H1 (cell line): ENCODE results near the gene SLC35F5. TPM values are rescaled to one million over a fixed set of nuclear protein-coding genes. Genes with fewer than 3 reads are reported as not detected.

Experiments
- CTCF ChIA-PET: fragments of 300-600 bp; sonication (Branson Sonifier 250); formaldehyde crosslinking; loops from one replicate; lab custom pipeline; 2021; ENCODE audit not compliant: partially characterized antibody; lab: Charles Lee
- POLR2A ChIA-PET: fragments of 300-600 bp; sonication (Branson Sonifier 250); formaldehyde crosslinking; loops from one replicate; lab custom pipeline; 2021; ENCODE audit warnings: inconsistent platforms; ENCODE audit not compliant: partially characterized antibody; lab: Charles Lee
- DNase-seq, 2 experiments: peaks; one replicate each; pipeline versions ENCODE4 v3.0.0 to v3.0.0-alpha.2; 2010 to 2022; ENCODE audit warnings: low spot score in 2 of 2, low read depth in 1 of 2, mixed read lengths in 1 of 2
- FAIRE-seq: peaks from 2 replicates; lab custom pipeline; 2011; peaks lifted over from hg19 to GRCh38; lab: Jason Lieb, UNC
- H2AFZ ChIP-seq: 2 replicates; pipeline ENCODE4 v1.8.1; 2012; ENCODE audit warnings: low read length, inconsistent platforms
- H2AK5ac ChIP-seq: 2 replicates; pipeline ENCODE4 v1.6.1; 2013; ENCODE audit warnings: low read depth, low read length
- H2BK120ac ChIP-seq: replicated peaks from 2 replicates; pipeline ENCODE3; 2013; ENCODE audit warnings: low read depth, low read length, inconsistent platforms
- H2BK12ac ChIP-seq: 2 replicates; pipeline ENCODE4 v1.6.1; 2013; ENCODE audit warnings: low read depth, low read length
- H2BK15ac ChIP-seq: 2 replicates; pipeline ENCODE4 v1.6.1; 2013; ENCODE audit warnings: low read length
- H2BK20ac ChIP-seq: 2 replicates; pipeline ENCODE4 v1.6.1; 2013; ENCODE audit warnings: low read length
- H2BK5ac ChIP-seq: 2 replicates; pipeline ENCODE4 v1.6.1; 2013; ENCODE audit warnings: low read depth, low read length
- H3K14ac ChIP-seq: 2 replicates; pipeline ENCODE4 v1.6.1; 2013; ENCODE audit warnings: inconsistent platforms; ENCODE audit not compliant: insufficient read length
- H3K18ac ChIP-seq: 2 replicates; pipeline ENCODE4 v1.6.1; 2013; ENCODE audit warnings: low read length; ENCODE audit errors: extremely low read depth
- H3K23ac ChIP-seq: 2 replicates; pipeline ENCODE4 v1.6.1; 2013; ENCODE audit warnings: inconsistent platforms; ENCODE audit not compliant: insufficient read length
- H3K23me2 ChIP-seq: 2 replicates; pipeline ENCODE4 v1.6.1; 2013; ENCODE audit warnings: low read depth, low read length
- H3K27ac ChIP-seq: 2 replicates; pipeline ENCODE4 v1.6.1; 2011; ENCODE audit warnings: low read depth, low read length, inconsistent platforms
- H3K27me3 ChIP-seq, 4 experiments: replicated peaks in 1 of 4; 1 replicate in 1 of 4; 2 replicates in 3 of 4; pipeline versions ENCODE4 v1.6.1 to v1.8.1; 2011 to 2013; ENCODE audit warnings: low read length in 3 of 4, mild to moderate bottlenecking in 3 of 4, inconsistent platforms in 2 of 4, mixed read lengths in 2 of 4, moderate library complexity in 1 of 4; ENCODE audit not compliant: control insufficient read depth in 3 of 4, insufficient read depth in 3 of 4; ENCODE audit errors: extremely low read depth in 1 of 4
- H3K36me3 ChIP-seq, 4 experiments: 2 replicates each; pipeline versions ENCODE4 v1.6.1 to v1.8.1; 2011 to 2013; ENCODE audit warnings: mild to moderate bottlenecking in 4 of 4, low read length in 3 of 4, moderate library complexity in 2 of 4, control low read depth in 1 of 4, inconsistent platforms in 1 of 4; ENCODE audit not compliant: insufficient read depth in 4 of 4, control insufficient read depth in 2 of 4
- H3K4ac ChIP-seq: replicated peaks from 2 replicates; pipeline ENCODE3; 2013; ENCODE audit warnings: low read length, low read depth, mixed read lengths, inconsistent platforms; ENCODE audit not compliant: insufficient read length
- H3K4me1 ChIP-seq, 4 experiments: replicated peaks in 1 of 4; 1 replicate in 1 of 4; 2 replicates in 3 of 4; pipeline versions ENCODE4 v1.6.1 to v1.8.1; 2011 to 2013; ENCODE audit warnings: low read length in 3 of 4, inconsistent platforms in 2 of 4, mixed read lengths in 1 of 4; ENCODE audit not compliant: insufficient read depth in 4 of 4, control insufficient read depth in 3 of 4
- H3K4me2 ChIP-seq, 2 experiments: 2 replicates each; pipeline versions ENCODE4 v1.6.1 to v1.8.1; 2011 to 2013; ENCODE audit warnings: low read depth in 2 of 2, low read length in 2 of 2, control low read depth in 1 of 2, inconsistent platforms in 1 of 2, mild to moderate bottlenecking in 1 of 2; ENCODE audit not compliant: insufficient read depth in 1 of 2
- H3K4me3 ChIP-seq, 4 experiments: fragments of 200-600, 300-600 bp in 1 of 4; sonication (generic), shearing (Covaris generic), sonication (Bioruptor Twin) in 1 of 4; 2 replicates each; pipeline versions ENCODE4 v1.5.1 to v1.8.1; 2011 to 2016; ENCODE audit warnings: low read length in 4 of 4, low read depth in 3 of 4, control low read depth in 2 of 4, inconsistent platforms in 2 of 4, mild to moderate bottlenecking in 2 of 4, mixed read lengths in 1 of 4, moderate library complexity in 1 of 4; ENCODE audit not compliant: insufficient read depth in 2 of 4; ENCODE audit errors: extremely low read depth in 1 of 4
- H3K56ac ChIP-seq: replicated peaks from 2 replicates; pipeline ENCODE3; 2013; ENCODE audit warnings: low read depth, mild to moderate bottlenecking, mixed read lengths, low read length, inconsistent platforms; ENCODE audit not compliant: insufficient read length
- H3K79me1 ChIP-seq: 2 replicates; pipeline ENCODE4 v1.6.1; 2013; ENCODE audit warnings: low read depth, low read length, control low read depth
- H3K79me2 ChIP-seq, 2 experiments: 2 replicates each; pipeline versions ENCODE4 v1.6.1 to v1.8.1; 2012 to 2013; ENCODE audit warnings: low read length in 2 of 2, mild to moderate bottlenecking in 2 of 2, inconsistent platforms in 1 of 2; ENCODE audit not compliant: insufficient read depth in 2 of 2, control insufficient read depth in 1 of 2
- H3K9ac ChIP-seq, 4 experiments: replicated peaks in 1 of 4; 1 replicate in 1 of 4; 2 replicates in 3 of 4; pipeline versions ENCODE4 v1.6.1 to v1.8.1; 2011 to 2013; ENCODE audit warnings: low read depth in 3 of 4, low read length in 3 of 4, control low read depth in 2 of 4, mild to moderate bottlenecking in 2 of 4, moderate library complexity in 2 of 4, inconsistent platforms in 1 of 4; ENCODE audit errors: extremely low read depth in 1 of 4
- H3K9me3 ChIP-seq, 2 experiments: 2 replicates each; pipeline versions ENCODE4 v1.6.1 to v1.8.1; 2012 to 2013; ENCODE audit warnings: mild to moderate bottlenecking in 2 of 2, moderate library complexity in 2 of 2, control low read depth in 1 of 2, inconsistent platforms in 1 of 2, low read depth in 1 of 2, low read length in 1 of 2, mixed read lengths in 1 of 2; ENCODE audit not compliant: insufficient read depth in 2 of 2
- H4K20me1 ChIP-seq, 2 experiments: replicated peaks in 1 of 2; 2 replicates each; pipeline versions ENCODE3 to v1.8.1; 2011 to 2013; ENCODE audit warnings: inconsistent platforms in 2 of 2, low read length in 2 of 2, mild to moderate bottlenecking in 1 of 2; ENCODE audit not compliant: insufficient read depth in 2 of 2, control insufficient read depth in 1 of 2
- H4K5ac ChIP-seq: 2 replicates; pipeline ENCODE4 v1.6.1; 2013; ENCODE audit warnings: low read length, low read depth, mixed read lengths, inconsistent platforms; ENCODE audit not compliant: insufficient read length
- H4K8ac ChIP-seq: 2 replicates; pipeline ENCODE4 v1.8.0; 2013; ENCODE audit warnings: mild to moderate bottlenecking, moderate library complexity, low read length, inconsistent platforms; ENCODE audit not compliant: insufficient read depth; ENCODE audit errors: extremely low read depth
- H4K91ac ChIP-seq: replicated peaks from 2 replicates; pipeline ENCODE3; 2013; ENCODE audit warnings: low read length, mixed read lengths, inconsistent platforms; ENCODE audit not compliant: insufficient read length
- TAF7 ChIP-seq: optimal IDR thresholded peaks from 2 replicates; pipeline ENCODE3; 2011; ENCODE audit warnings: low read depth, mild to moderate bottlenecking, inconsistent platforms, low read length, moderate library complexity, borderline replicate concordance
- WGBS, 2 experiments: shearing (Covaris generic) in 1 of 2; methylation state at CpG; one replicate each; pipeline versions ENCODE4 v1.1.6 to v1.1.7; 2013 to 2015; ENCODE audit warnings: low lambda C conversion rate in 2 of 2, mixed read lengths in 2 of 2, inconsistent platforms in 1 of 2, low coverage in 1 of 2, missing lambda C conversion rate in 1 of 2; ENCODE audit not compliant: insufficient replicate concordance in 2 of 2, insufficient coverage in 1 of 2, insufficient read length in 1 of 2; ENCODE audit errors: extremely low coverage in 1 of 2, missing lambda C conversion rate in 1 of 2; 5-methylcytosine and 5-hydroxymethylcytosine counted together
- polyA plus RNA-seq, 7 experiments: library from polyadenylated mRNA; depleted of rRNA in 3 of 7; stranded (reverse) in 5 of 7; unstranded in 2 of 7; fragments of >200 nt in 5 of 7; fragments of 200-250 nt in 2 of 7; gene quantifications; 1 replicate in 5 of 7; 2 replicates in 1 of 7; 4 replicates in 1 of 7; pipeline versions ENCODE4 v1.2.1 to v1.2.3, GENCODE V29; 2011 to 2013; ENCODE audit warnings: missing spikeins in 2 of 7, mixed read lengths in 2 of 7
- total RNA-seq: library from RNA; stranded (reverse); fragmentation: NEBNext Ultra II Directional; extraction: Animal tissue kit (Norgen Biotek cat#: 25700); gene quantifications from 2 replicates; pipeline ENCODE4 v1.2.1, GENCODE V29; 2021

The SLC35F5 gene
- total and polyA plus RNA-seq, 2 of the 8 experiments (the other 6 are each of a cell fraction or from before 2014, with no cell fraction given), result 11.8 to 22.2 TPM

DNA sequence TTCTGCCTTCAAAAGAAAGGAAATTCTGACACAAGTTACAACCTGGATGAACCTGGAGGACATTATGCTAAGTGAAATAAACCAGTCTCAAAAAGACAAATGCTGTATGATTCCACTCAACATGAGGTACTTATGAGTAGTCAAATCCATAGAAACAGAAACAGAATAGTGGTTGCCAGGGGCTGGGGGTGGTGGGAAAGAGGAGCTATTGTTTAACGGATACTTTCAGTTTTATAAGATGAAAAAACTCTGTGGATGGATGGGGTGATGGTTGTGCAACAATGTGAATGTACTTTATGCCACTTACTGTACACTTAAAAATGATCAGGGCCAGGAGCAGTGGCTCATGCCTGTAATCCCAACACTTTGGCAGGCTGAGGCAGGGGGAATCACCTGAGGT is 15.4 kb downstream of the SLC35F5 start:
- H2BK5ac ChIP-seq, result no peak overlapping the region
- no peak overlapping the region for H4K91ac ChIP-seq
- DNase-seq (no peak), FAIRE-seq (no peak)
- H4K5ac ChIP-seq, result no peak overlapping the region
- no peak overlapping the region for H2BK120ac ChIP-seq
- no CpG with 5 or more reads among the region's 1 CpG for WGBS, 2 experiments
- H4K20me1 ChIP-seq, result peaks cover 0 to 1% of the 10 kb centered on the region in 2 experiments
- no peaks in the 10 kb centered on the region for H3K4me1 ChIP-seq
- no peak overlapping the region for H3K56ac ChIP-seq
- H3K4me2 ChIP-seq, result no peak overlapping the region
- H3K79me2 ChIP-seq, result no peaks in the 10 kb centered on the region
- H2BK20ac ChIP-seq, result no peak overlapping the region
- no peak overlapping the region for H4K8ac ChIP-seq
- no peak overlapping the region for H3K9ac ChIP-seq
- H3K23ac ChIP-seq, result no peak overlapping the region
- no peak overlapping the region for H3K4me3 ChIP-seq
- H3K23me2 ChIP-seq, result no peaks in the 10 kb centered on the region
- no peak overlapping the region for H2BK12ac ChIP-seq
- H2BK15ac ChIP-seq, result no peak overlapping the region
- POLR2A ChIA-PET, result no interaction called here
- CTCF ChIA-PET, result interaction anchor here (1.7 kb wide), 1 partner anchor 28 kb away, joined by 3 read pairs; no protein-coding TSS in a partner anchor
- H3K4ac ChIP-seq, result no peak overlapping the region
- H2AFZ ChIP-seq, result no peak overlapping the region
- H3K14ac ChIP-seq, result no peak overlapping the region
- H3K18ac ChIP-seq, result no peak overlapping the region
- H3K27me3 ChIP-seq, result no peaks in the 10 kb centered on the region
- no peaks in the 10 kb centered on the region for H3K79me1 ChIP-seq
- no peaks in the 10 kb centered on the region for H3K9me3 ChIP-seq
- H2AK5ac ChIP-seq, result no peak overlapping the region
- H3K36me3 ChIP-seq, result peaks cover 4 to 34% (median 14%) of the 10 kb centered on the region in 4 experiments; a peak in 6 of 8 replicates
- H3K27ac ChIP-seq, result no peak overlapping the region
- TF ChIP-seq TAF7, result no peak
